HG02852 (cell line): ENCODE measurements around the gene TRIP10.

Experiments used
- ATAC-seq: cut with Tn5 transposase; IDR thresholded peaks from one replicate; pipeline ENCODE4 v1.9.1; 2021; ENCODE audit warnings: mild to moderate bottlenecking, moderate library complexity; ENCODE audit not compliant: unreplicated experiment

Gene TRIP10

GRCh38 chr19:6710273-6711077 is 29.0 kb upstream of the TRIP10 start:
- no peak for ATAC-seq

GRCh38 chr19:6711078-6711361 is 28.5 kb upstream of the TRIP10 start:
- no peak for ATAC-seq

GRCh38 chr19:6711605-6712004 is 27.9 kb upstream of the TRIP10 start:
- ATAC-seq = no peak

- no peak for ATAC-seq
Observed at GRCh38 chr19:6712231-6712630, 27.2 kb upstream of the TRIP10 start.

- no peak for ATAC-seq
Observed at GRCh38 chr19:6712692-6713670, 26.5 kb upstream of the TRIP10 start.

GRCh38 chr19:6713773-6714692 is 25.4 kb upstream of the TRIP10 start:
- no peak for ATAC-seq

GRCh38 chr19:6714749-6715555 is 24.5 kb upstream of the TRIP10 start:
- ATAC-seq = no peak

DNA sequence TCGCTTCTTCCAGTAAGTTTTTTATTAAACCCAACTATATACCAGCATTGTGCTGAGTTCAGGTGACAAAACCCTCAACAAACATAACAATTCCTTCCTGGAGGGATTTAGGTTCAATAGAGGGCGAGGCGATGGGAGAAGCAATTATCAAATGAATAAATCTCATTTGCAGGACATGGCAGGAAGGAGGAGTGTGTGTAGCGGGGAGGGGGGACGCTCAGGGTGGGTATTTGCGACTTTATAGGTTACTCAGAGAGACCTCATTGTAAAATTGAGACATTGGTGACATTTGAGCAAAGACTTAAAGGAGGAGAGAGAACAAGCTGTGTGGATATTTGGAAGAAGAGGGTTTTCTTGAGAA is 22.9 kb upstream of the TRIP10 start:
- no peak for ATAC-seq

- no peak for ATAC-seq
Observed at GRCh38 chr19:6717036-6717435, 22.4 kb upstream of the TRIP10 start.

DNA sequence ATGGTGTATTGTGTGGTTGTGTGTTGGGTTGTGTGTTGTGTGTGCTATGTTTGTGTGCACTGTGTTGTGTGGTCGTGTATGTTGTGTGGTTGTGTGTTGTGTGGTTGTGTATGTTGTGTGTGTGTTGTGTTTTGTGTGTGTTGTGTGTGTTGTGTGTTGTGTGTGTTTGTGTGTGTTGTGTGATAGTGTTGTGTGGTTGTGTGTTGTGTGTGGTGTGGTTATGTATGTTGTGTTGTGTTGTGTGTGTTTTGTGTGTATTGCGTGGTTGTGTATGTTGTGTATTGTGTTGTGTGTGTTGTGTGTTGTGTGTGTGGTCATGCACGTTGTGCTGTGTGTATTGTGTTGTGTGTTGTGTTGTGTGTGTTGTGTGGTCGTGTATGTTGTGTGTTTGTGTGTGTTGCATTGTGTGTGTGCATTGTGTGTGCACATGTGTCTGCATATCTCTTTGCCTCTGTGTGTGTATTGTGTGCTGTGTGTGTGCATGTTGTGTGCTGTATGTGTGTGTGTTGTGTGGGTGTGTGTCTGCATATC is 22.0 kb upstream of the TRIP10 start:
- ATAC-seq = no peak

- no peak for ATAC-seq
Observed at GRCh38 chr19:6718111-6718740, 21.3 kb upstream of the TRIP10 start.

DNA sequence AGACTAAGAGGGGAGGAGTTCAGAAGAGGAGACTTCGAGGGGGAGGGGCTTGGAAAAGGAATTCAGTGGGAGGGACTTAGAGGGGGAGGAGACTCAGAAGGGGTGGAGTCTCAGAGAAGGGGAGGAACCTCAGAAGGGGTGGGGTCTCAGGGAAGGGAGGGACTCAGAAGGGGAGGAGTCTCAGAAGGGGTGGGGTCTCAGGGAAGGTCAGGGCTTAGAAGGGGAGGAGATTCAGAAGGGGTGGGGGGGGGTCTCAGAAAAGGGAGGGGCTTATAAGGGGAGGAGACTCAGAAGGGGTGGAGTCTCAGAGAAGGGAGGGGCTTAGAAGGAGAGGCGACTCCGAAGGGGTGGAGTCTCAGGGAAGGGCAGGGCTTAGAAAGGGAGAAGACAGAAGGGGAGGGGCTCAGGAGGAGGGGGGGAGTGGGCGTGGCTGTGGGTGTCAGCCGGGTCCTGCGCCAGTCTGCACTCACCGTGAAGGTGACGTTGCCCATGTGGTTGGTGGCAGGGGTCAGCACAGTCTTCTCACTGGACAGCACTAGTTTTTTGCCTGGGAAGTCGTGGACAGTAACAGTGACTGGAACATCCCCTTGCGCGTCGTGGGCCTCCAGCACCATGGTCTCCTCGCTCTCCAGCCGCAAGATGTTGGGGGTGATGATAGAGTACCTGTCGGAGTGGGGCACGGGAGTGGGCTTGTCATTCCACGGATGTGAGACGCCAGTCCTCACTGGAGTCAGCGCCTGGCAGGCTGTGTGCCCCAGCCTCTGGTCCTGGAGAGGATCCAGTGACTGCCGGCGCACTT is 20.5 kb upstream of the TRIP10 start:
- ATAC-seq = no peak

GRCh38 chr19:6719540-6719861 is 20.0 kb upstream of the TRIP10 start:
- no peak for ATAC-seq

- no peak for ATAC-seq
Observed at GRCh38 chr19:6719992-6720368, 19.5 kb upstream of the TRIP10 start.

- no peak for ATAC-seq
Observed at GRCh38 chr19:6720369-6721137, 18.9 kb upstream of the TRIP10 start, which contains the start of gene C3. C3 (minus strand) TSS chr19:6720650; CDS start chr19:6720589, 61 bp downstream.

DNA sequence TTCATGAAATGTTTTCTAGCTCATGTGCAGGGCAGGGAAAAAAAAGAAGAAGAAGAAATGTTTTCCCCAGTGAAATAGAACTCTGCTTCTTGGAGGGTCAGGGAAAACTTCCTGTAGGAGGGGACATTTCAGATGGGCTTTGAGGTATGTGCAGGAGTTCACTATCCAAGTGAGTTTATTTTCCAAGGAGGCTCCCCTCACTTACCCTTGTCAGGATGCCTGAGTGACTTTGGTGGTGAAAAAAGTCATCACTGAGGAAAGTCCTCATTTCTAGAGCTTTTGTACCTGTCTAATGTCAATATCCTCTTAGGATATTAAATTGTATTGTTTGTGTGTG is 18.4 kb upstream of the TRIP10 start:
- no peak for ATAC-seq

GRCh38 chr19:6721773-6722172 is 17.7 kb upstream of the TRIP10 start:
- peak; percentile 54 for ATAC-seq

GRCh38 chr19:6723108-6723618 is 16.3 kb upstream of the TRIP10 start:
- ATAC-seq = no peak
